HepG2 (cell line): Measurements from ENCODE around the gene DGKG. TPM values are rescaled to one million over a fixed set of nuclear protein-coding genes. Genes with fewer than 3 reads are reported as not detected.

Experiments used
- CBFB ChIP-seq: sonication (generic); formaldehyde crosslinking; IDR thresholded peaks from 2 replicates; pipeline ENCODE4 v1.4.0; 2020; ENCODE audit warnings: missing genetic modification reagents
- ELF4 ChIP-seq: sonication (generic); formaldehyde crosslinking; IDR thresholded peaks from 2 replicates; pipeline ENCODE4 v1.5.0; 2020; ENCODE audit warnings: missing genetic modification reagents, mild to moderate bottlenecking, moderate library complexity, borderline replicate concordance
- ETV6 ChIP-seq: sonication (generic); formaldehyde crosslinking; conservative IDR thresholded peaks from 2 replicates; pipeline ENCODE4 v1.4.0; 2020; ENCODE audit warnings: missing genetic modification reagents
- FOXJ3 ChIP-seq: sonication (generic); formaldehyde crosslinking; IDR thresholded peaks from 2 replicates; pipeline ENCODE4 v1.4.0; 2020; ENCODE audit warnings: missing genetic modification reagents, mild to moderate bottlenecking, borderline replicate concordance
- MED1 ChIP-seq: sonication (generic); formaldehyde crosslinking; IDR thresholded peaks from 2 replicates; pipeline ENCODE4 v1.4.0; 2020; ENCODE audit warnings: missing genetic modification reagents
- MEIS1 ChIP-seq: sonication (generic); formaldehyde crosslinking; IDR thresholded peaks from 2 replicates; pipeline ENCODE4 v1.9.0; 2021; ENCODE audit warnings: mild to moderate bottlenecking, missing genetic modification reagents, moderate library complexity, borderline replicate concordance
- MIXL1 ChIP-seq: IDR thresholded peaks from 2 replicates; pipeline ENCODE4 v1.6.1; 2016
- NFIC ChIP-seq: IDR thresholded peaks from 2 replicates; pipeline ENCODE4 v1.6.1; 2012; ENCODE audit warnings: mild to moderate bottlenecking, low read length, inconsistent platforms
- NFRKB ChIP-seq: fragments of 450-650 bp; IDR thresholded peaks from 2 replicates; pipeline ENCODE4 v1.6.1; 2017
- PHB2 ChIP-seq: fragments of 450-650 bp; IDR thresholded peaks from 2 replicates; pipeline ENCODE4 v1.6.1; 2018; ENCODE audit not compliant: partially characterized antibody
- POLR2G ChIP-seq: fragments of 200-400 bp; formaldehyde crosslinking; IDR thresholded peaks from 2 replicates; pipeline ENCODE4 v1.6.1; 2018; ENCODE audit warnings: mild to moderate bottlenecking, low read depth, low read length, moderate library complexity
- PPARG ChIP-seq: conservative IDR thresholded peaks from 2 replicates; pipeline ENCODE4 v1.6.1; 2016; ENCODE audit warnings: missing biosample characterization, missing genetic modification reagents
- SRSF1 ChIP-seq: fragments of 200-400 bp; formaldehyde crosslinking; optimal IDR thresholded peaks from 2 replicates; pipeline ENCODE3; 2017; ENCODE audit warnings: mild to moderate bottlenecking, low read depth, low read length, moderate library complexity
- SYNCRIP ChIP-seq: fragments of 200-400 bp; formaldehyde crosslinking; IDR thresholded peaks from 2 replicates; pipeline ENCODE4 v1.6.1; 2018; ENCODE audit warnings: mild to moderate bottlenecking, low read depth, low read length; ENCODE audit not compliant: insufficient read depth
- TARDBP ChIP-seq: sonication (generic); formaldehyde crosslinking; IDR thresholded peaks from 2 replicates; pipeline ENCODE4 v1.8.0; 2022; ENCODE audit warnings: mild to moderate bottlenecking, missing genetic modification reagents
- ZBTB1 ChIP-seq: sonication (generic); formaldehyde crosslinking; IDR thresholded peaks from 2 replicates; pipeline ENCODE4 v1.4.0; 2020; ENCODE audit warnings: missing genetic modification reagents, borderline replicate concordance
- ZNF251 ChIP-seq: sonication (generic); formaldehyde crosslinking; IDR thresholded peaks from 2 replicates; pipeline ENCODE4 v1.9.0; 2021; ENCODE audit warnings: mild to moderate bottlenecking, missing genetic modification reagents
- ZNF274 ChIP-seq: sonication (generic); formaldehyde crosslinking; IDR thresholded peaks from 2 replicates; pipeline ENCODE4 v1.5.1; 2020; ENCODE audit warnings: mild to moderate bottlenecking, missing genetic modification reagents
- ZNF33B ChIP-seq: sonication (generic); formaldehyde crosslinking; IDR thresholded peaks from 2 replicates; pipeline ENCODE4 v1.5.1; 2020; ENCODE audit warnings: mild to moderate bottlenecking, missing genetic modification reagents
- ZNF652 ChIP-seq: IDR thresholded peaks from 2 replicates; pipeline ENCODE4 v1.6.1; 2016; ENCODE audit warnings: low read depth, borderline replicate concordance
- ZNF768 ChIP-seq: sonication (generic); formaldehyde crosslinking; IDR thresholded peaks from 2 replicates; pipeline ENCODE4 v1.4.0; 2020; ENCODE audit warnings: missing genetic modification reagents
- ZSCAN21 ChIP-seq: sonication (generic); formaldehyde crosslinking; IDR thresholded peaks from 2 replicates; pipeline ENCODE4 v1.8.0; 2022; ENCODE audit warnings: mild to moderate bottlenecking, missing genetic modification reagents, moderate library complexity, borderline replicate concordance
- polyA plus RNA-seq, 8 experiments: library from polyadenylated mRNA; depleted of rRNA in 3 of 8; stranded (reverse) in 7 of 8; unstranded in 1 of 8; fragments of >200 nt; fragmentation: Illumina TruSeq in 4 of 8; extraction: Trizol in 4 of 8; gene quantifications; 2 replicates each; pipeline versions ENCODE4 v1.2.1 to v1.2.3, GENCODE V29; 2011 to 2016; ENCODE audit warnings: low read depth in 4 of 8, missing spikeins in 1 of 8, mixed read lengths in 1 of 8; ENCODE audit not compliant: insufficient read depth in 1 of 8
- total RNA-seq, 5 experiments: library from RNA; depleted of rRNA; stranded (reverse); fragments of >200 nt; fragmentation: Illumina TruSeq; extraction: Trizol; gene quantifications; 2 replicates each; pipeline ENCODE4 v1.2.3, GENCODE V29; 2016; ENCODE audit warnings: low read depth in 1 of 5
- TF ChIP-seq, protein P1 (sequence below): sonication (generic); formaldehyde crosslinking; IDR thresholded peaks from 2 replicates; pipeline ENCODE4 v1.5.0; 2020; ENCODE audit warnings: missing genetic modification reagents
- TF ChIP-seq, protein P2 (sequence below): sonication (generic); formaldehyde crosslinking; IDR thresholded peaks from 2 replicates; pipeline ENCODE4 v1.5.0; 2020; ENCODE audit warnings: mild to moderate bottlenecking, missing genetic modification reagents, moderate library complexity
- TF ChIP-seq, protein P3 (sequence below): sonication (generic); formaldehyde crosslinking; IDR thresholded peaks from 2 replicates; pipeline ENCODE4 v1.4.0; 2020; ENCODE audit warnings: missing genetic modification reagents

Gene DGKG
- total and polyA plus RNA-seq, 2 of the 13 experiments (the other 11 are each of a cell fraction or from before 2014, with no cell fraction given) = 3.8 to 6.2 TPM

DNA sequence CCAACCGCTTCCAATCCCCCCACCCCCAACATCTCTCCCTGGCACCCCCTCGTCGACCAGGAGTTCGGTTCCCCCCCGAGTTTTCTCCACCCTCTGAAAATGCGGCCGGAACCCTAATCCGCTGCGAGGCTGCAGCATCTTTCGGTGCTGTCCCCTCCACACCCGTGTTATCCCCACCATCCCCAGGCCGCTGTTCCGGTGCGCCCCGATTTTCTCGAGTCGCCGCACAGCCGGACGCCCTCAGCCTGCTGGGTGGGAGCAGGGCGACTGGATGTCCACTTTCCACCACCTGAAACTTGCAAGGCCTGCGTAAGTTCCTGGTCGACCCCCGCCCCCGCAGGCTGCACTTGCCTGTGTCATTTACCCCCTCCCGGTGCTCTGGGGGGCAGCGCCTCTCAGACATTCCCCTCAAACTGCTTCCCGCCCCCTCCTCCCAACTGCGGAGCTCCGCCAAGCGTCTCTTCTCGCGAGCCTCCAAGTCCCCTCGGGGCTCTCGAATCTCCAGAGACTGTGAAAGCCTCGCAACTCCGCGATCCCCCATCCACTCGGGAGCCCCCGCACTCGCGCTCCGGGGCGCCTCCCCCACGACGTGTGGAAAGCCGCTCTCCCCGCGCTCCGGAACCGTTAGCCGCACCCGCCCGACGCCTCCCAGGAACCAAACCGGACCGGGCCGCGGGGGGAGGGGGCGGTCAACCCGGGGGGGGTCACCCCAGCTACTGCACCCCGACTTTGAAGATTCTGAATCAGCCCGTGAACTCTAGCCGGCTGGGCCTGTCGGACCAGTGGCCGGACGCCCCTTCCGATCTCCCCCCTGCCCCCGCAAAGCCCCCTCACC lies 253.7 kb downstream of the DGKG start (continued):
- no peak for TF ChIP-seq NFIC
- TF ChIP-seq POLR2G = no peak
- no peak for TF ChIP-seq NFRKB
- no peak for TF ChIP-seq ZSCAN21 (CRISPR knock-in tag)
- TF ChIP-seq ETV6 = no peak; the same call in 1 of the 2 replicates
- no peak for TF ChIP-seq ZNF768 (CRISPR knock-in tag)
- no peak for TF ChIP-seq PHB2
- TF ChIP-seq, protein P1, sequence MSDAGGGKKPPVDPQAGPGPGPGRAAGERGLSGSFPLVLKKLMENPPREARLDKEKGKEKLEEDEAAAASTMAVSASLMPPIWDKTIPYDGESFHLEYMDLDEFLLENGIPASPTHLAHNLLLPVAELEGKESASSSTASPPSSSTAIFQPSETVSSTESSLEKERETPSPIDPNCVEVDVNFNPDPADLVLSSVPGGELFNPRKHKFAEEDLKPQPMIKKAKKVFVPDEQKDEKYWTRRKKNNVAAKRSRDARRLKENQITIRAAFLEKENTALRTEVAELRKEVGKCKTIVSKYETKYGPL (CRISPR knock-in tag) = no peak
- TF ChIP-seq, protein P2, sequence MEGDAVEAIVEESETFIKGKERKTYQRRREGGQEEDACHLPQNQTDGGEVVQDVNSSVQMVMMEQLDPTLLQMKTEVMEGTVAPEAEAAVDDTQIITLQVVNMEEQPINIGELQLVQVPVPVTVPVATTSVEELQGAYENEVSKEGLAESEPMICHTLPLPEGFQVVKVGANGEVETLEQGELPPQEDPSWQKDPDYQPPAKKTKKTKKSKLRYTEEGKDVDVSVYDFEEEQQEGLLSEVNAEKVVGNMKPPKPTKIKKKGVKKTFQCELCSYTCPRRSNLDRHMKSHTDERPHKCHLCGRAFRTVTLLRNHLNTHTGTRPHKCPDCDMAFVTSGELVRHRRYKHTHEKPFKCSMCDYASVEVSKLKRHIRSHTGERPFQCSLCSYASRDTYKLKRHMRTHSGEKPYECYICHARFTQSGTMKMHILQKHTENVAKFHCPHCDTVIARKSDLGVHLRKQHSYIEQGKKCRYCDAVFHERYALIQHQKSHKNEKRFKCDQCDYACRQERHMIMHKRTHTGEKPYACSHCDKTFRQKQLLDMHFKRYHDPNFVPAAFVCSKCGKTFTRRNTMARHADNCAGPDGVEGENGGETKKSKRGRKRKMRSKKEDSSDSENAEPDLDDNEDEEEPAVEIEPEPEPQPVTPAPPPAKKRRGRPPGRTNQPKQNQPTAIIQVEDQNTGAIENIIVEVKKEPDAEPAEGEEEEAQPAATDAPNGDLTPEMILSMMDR (CRISPR knock-in tag) = no peak
- no peak for TF ChIP-seq PPARG (CRISPR knock-in tag)
- no peak for TF ChIP-seq CBFB (CRISPR knock-in tag)
- no peak for TF ChIP-seq SYNCRIP
- TF ChIP-seq, protein P3, sequence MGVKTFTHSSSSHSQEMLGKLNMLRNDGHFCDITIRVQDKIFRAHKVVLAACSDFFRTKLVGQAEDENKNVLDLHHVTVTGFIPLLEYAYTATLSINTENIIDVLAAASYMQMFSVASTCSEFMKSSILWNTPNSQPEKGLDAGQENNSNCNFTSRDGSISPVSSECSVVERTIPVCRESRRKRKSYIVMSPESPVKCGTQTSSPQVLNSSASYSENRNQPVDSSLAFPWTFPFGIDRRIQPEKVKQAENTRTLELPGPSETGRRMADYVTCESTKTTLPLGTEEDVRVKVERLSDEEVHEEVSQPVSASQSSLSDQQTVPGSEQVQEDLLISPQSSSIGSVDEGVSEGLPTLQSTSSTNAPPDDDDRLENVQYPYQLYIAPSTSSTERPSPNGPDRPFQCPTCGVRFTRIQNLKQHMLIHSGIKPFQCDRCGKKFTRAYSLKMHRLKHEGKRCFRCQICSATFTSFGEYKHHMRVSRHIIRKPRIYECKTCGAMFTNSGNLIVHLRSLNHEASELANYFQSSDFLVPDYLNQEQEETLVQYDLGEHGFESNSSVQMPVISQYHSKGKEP (CRISPR knock-in tag) = no peak
- no peak for TF ChIP-seq FOXJ3 (CRISPR knock-in tag)
- TF ChIP-seq ZNF274 (CRISPR knock-in tag) = no peak
- no peak for TF ChIP-seq ZNF33B (CRISPR knock-in tag)
- TF ChIP-seq ELF4 (CRISPR knock-in tag) = no peak
- TF ChIP-seq ZNF652 = no peak
- no peak for TF ChIP-seq MEIS1 (CRISPR knock-in tag)
- no peak for TF ChIP-seq ZNF251 (CRISPR knock-in tag)
- no peak for TF ChIP-seq MED1
- TF ChIP-seq TARDBP (CRISPR knock-in tag) = no peak
- no peak for TF ChIP-seq ZBTB1
- no peak for TF ChIP-seq MIXL1 (CRISPR knock-in tag)
- TF ChIP-seq SRSF1 = no peak
